GM19193 (cell line): Measurements from ENCODE around the gene USB1.

Experiments used
- POLR2A ChIP-seq: IDR thresholded peaks from 4 replicates; pipeline ENCODE4 v1.6.1; 2011; ENCODE audit not compliant: insufficient read depth, insufficient read length; ENCODE audit errors: extremely low read depth

Gene USB1

DNA sequence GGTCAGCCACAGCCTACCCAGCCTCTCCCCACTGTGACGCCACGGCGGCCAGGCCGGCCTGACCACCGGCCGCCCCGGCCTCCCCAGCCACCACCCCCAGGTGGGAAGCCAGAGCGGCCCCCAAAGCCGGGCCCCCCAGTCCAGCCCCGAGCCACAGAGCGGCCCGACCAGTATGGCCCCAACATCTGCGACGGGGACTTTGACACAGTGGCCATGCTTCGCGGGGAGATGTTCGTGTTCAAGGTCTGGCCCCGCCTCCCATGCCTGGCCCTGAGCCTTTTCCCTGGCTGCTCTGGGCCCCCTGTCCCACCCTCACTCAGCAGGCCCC is 40.4 kb downstream of the USB1 start:
- TF ChIP-seq POLR2A = no peak

DNA sequence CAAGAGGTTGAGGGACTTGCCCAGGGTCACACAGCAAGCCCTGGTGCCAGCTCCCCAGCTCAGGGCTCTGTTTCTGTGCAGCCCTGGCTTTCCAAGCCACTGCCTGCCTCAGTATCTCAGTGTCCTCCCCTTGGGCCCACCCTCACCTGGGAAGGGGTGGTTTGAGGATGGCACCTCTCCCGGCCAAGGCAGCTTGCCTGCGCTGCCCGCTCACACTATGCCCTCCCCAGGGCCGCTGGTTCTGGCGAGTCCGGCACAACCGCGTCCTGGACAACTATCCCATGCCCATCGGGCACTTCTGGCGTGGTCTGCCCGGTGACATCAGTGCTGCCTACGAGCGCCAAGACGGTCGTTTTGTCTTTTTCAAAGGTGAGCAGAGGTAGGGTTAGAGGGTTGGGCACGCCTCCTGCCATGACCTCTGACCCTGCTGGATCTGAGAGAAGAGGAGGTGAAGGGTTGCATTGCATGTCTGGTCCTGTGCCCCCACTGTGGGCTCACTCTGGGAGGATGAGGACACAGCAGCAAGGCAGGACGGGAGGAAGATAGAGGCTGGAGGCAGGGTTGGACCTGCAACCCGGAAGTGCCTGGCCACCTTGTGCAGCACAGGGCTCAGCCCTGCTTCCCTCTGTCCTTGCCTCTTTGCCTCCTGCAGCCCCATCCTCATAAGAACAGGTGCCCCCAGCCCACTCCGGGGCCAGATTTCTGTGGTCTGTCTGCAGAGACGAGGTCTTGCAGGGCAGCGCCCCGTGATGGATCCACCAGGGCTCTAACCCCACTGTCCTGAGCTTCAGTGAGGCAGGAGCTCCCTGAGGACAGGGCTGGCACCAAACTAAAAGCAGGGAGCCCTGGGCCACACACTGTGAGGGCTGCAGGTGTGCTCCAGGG is 41.0 kb downstream of the USB1 start:
- no peak for TF ChIP-seq POLR2A

DNA sequence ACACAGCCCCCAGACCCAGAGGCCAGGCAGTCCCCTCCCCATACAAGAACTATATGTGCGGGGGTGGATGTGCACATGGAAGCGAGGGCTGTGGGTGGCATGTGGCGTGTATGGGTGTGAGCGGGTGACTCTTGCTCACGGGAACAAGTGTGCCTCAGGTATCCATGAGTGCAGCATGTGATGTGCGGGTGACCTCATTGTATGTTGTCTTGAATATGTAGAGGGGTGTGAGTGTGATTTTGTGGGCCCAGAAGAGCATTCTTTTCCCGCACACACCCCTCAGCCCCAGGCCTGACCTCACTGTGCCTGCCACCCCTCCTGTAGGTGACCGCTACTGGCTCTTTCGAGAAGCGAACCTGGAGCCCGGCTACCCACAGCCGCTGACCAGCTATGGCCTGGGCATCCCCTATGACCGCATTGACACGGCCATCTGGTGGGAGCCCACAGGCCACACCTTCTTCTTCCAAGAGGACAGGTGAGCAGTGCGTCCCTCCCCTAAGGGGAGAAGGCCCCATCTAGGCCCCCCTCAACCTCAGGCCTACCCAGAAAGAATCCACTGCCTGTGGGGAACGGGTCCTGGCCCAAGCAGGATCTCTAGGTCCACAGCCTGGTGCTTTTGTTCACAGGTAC is 41.8 kb downstream of the USB1 start:
- no peak for TF ChIP-seq POLR2A

DNA sequence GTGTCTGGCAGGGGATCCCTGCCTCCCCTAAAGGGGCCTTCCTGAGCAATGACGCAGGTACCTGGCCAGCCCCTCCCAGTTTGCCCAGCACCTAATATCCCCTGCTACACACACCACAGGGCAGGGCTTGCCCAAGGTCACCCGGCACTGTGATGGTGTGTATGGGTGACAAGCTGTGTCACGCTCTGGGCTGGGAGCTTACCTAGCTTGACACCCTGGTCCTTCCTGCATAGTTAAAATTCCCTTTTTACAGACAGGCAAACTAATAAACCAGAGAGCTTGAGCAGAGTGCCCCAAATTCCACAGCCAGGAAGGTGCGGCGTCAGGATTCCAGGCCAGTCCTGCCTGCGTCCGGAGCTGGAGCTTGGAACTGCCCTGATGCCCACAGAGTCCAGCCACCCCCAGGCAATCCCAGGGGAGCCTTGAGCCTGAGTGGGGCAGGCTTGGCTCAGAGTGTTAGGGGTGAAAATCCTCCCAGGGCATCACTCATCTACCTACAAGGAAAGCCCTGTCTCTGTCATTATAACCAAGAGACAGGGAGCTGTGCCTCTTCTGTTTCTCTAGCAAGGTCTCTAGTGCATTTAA is 42.5 kb downstream of the USB1 start:
- no peak for TF ChIP-seq POLR2A

DNA sequence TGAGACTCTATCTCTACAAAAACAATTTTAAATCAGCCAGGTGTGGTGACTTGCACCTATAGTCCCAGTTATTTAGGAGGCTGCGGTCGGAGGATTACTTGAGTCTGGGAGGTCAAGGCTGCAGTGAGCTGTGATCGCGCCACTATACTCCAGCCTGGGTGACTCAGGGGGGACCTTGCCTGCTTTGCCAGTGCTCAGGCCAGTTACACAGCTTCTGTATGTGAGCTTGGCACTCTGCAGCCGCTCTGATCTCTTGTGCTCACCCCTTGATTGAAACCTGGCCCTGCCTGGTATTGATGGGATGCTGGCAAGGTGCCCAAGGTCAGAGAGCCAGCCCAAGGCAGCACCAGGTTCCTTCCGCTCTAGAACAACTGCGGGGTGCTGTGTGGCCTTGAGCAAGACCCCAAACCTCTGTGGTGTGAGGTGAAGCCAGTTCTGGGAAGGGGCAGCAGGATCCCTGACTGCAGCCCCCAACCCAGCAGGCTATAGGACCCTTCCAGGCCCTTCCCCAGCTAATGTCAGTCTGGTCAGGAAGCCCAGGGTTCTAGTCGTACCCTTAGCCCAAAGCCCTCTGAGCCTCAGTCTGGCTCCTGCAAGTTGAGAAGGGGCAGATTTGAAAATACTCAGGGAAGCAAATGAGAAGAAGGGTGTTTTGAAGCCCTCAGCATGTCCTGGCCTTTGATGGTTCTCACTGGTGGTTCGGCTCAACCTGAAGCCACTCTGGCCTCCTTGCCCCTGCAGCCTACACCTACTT is 43.2 kb downstream of the USB1 start:
- TF ChIP-seq POLR2A = no peak

DNA sequence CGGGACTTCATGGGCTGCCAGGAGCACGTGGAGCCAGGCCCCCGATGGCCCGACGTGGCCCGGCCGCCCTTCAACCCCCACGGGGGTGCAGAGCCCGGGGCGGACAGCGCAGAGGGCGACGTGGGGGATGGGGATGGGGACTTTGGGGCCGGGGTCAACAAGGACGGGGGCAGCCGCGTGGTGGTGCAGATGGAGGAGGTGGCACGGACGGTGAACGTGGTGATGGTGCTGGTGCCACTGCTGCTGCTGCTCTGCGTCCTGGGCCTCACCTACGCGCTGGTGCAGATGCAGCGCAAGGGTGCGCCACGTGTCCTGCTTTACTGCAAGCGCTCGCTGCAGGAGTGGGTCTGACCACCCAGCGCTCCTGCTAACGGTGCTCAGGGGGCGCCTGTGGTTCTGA is 43.9 kb downstream of the USB1 start:
- no peak for TF ChIP-seq POLR2A

DNA sequence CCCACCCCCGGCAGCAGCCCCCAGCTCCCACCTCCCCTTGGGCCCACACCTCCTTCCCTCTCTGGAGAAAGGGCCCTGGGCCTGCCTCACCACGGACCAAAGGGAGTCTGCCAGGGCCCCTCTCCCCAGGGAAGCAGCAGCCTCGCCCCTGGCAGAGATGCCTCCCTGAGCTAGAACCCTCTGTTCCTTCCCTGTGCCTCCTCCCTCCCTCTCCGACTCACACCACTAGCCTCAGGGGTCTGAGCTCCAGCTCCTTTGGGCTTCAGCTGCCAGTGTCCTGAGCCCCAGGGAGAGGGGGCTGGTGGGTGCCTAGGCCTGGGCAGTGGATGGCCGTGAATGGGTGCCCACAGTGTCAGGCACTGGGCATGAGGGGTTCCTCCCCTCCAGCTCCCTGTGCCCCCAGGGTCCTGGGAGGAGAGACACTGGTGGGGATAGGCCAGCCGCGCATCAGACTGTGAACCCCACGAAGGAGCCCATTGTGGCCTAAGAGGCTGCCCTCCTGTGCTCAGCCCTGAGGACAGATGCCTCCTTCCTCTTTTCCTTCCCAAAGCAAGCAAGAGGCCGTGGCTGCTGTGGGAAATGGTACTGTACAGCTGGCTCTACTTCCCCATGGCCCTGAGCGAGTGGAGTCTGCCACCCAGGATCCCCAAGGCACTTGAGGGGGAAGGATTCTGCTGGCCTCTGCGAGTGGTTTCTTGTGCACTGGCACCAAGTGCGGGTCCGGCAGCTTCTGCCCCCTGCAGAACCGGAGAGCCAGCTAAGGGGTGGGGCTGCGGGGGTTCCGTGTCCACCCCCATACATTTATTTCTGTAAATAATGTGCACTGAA is 45.1 kb downstream of the USB1 start:
- TF ChIP-seq POLR2A = no peak

DNA sequence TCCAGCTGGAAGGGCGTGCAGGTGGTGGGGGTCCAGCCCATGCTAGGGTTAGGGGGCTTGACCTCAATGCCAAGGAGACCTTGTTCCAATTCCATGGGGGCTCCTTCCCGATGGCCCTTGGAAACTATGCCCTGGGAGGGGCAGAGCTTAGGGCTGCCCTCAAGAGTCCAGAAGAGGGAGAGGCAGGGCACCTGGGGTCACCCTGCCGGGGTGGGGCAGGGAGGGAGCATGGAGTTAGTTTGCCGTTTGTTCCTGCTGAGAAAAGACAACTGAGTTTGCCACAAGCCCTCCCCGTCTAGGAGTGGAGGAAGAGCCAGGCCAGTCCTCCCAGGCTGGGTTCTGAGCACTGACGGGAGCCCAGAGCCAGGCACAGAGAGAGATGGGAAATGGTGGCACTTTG is 45.7 kb downstream of the USB1 start:
- TF ChIP-seq POLR2A = no peak

DNA sequence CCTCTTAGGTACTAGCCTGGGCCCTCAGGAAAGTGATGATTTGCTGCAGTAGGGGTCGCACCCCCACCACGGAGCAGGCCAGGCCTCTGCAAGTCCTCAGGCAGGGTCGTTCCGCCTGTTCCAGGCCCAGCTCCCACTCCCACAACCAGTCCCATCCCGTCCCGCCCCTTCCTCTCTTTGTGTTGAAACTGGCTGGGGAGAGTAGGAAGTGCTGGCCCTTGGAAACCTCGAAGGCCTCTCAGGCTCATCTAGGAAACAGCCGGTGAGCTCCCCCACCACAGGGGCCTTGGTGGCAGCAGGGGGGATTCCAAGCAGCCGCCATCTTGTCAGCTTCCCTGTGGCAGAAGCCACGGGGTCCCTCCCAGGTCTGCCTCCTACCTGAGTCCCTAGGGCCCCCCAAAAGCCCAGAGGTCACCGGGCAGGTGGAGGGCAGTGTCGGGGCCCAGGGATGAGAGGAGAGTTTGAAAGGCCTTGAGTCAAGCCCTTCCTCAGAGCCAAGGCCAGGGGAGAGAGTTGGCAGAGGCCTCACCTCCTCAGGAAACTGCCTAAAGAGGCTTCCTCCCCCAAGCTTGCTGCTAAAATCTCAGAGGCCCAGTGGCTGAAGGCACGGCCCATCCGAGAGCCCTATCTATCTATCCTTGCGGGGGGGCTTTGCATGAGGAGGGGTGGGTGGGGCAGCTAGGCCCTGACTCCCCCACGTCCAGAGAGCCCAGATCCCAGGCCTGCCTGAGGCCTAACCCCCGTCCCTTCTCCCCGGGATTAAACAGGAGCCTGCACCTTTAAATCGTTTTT is 46.5 kb downstream of the USB1 start:
- no peak for TF ChIP-seq POLR2A

DNA sequence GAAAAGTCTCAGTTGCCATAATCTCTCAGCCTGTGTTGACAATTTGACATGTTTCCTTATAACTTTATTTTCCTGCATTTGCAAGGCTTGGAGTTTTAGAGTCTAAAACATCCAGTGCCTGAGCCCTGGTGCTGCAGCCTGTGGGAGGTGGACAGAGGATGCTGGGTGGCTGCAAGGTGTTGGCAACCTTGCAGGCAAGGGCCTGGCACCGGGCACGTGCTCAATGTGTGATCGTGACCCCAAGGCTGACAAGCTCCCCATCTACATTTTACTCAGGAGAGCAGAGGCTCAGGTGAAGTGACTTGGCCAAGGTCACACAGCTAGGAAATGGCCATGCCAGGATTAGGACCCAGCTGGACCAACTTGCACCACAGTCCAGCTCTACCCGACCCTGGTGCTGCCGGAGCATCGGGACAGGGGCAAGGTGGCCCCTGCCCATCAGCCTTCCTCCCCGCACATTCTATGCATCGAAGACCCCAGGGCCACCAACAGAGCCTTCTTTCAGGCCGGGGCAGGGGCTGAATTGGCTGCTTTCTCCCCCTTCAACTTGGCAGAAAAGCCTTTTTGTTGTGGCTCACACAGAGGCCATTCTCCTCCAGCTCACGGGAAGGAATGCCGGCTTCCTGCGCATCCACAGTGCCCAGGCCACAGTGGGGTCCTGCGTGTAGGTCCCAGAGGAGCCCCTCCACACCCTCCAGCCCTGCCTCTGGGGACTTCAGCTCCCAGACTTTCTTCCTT is 47.5 kb downstream of the USB1 start:
- no peak for TF ChIP-seq POLR2A

DNA sequence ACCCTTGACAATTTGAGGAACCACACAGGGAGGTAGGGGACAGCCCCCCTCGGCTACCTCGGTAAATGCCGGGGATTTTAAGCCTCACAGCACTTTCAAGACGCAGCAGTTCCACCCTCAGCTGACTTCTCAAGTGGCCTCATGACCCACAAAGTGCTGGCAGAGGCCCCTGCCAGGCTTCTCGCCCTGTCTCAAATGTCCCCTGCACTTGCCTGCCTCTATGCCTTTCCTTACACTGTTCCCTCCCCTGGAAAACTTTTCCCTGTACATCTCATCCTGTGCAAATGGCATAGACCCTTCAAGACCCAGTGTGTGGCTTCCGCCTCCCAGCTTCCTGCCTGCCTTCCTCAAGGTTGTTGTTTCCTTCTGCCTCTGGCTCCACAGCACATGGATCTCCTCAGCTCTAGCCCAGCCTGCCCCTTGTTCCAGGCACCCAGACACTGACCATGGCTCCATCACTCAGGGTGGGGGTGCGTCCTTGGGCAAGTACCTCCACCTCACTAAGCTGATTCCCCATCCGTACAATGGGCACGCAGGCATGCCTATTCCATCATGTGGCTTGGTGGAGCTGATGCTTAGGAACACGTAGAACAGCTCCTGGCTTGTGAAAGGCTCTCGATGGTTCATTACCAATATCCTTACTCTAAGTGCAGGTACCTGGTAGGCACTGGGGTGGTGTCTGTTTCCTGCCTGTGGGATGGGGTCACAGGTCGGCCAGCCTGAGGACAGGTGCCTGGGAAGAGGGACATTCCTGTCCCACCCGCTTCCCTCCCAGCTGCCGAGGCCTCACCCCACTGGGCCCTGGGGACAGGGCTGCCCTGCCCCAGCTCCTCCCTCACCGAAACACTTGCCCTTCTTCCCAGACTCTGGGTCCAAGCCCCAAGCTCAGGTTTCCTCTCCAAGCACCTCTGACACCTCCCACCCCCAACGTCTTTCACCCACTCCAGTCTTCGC is 48.3 kb downstream of the USB1 start:
- no peak for TF ChIP-seq POLR2A

DNA sequence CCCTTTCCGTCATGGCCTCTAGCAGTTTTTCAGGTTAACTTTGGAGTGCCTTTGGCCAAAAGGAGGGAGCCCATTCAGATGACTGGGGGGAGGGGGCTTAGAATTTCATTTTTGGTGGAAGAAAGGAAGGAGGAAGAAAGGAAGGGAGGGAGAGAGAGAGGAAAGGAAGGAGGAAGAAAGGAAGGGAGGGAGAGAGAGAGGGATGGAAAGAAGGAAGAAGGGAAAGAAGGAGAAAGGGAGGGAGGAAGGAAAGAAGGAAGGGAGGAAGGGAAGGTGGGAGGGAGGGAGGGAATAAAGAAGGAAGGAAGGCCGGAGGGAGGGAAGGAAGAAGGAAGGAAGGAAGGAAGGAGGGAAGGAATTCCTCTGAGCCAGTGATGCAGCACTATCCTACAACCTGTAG is 50.1 kb downstream of the USB1 start:
- TF ChIP-seq POLR2A = no peak
